ENCODE data around the gene TWSG1.
"Not testable (repeated sequence)": the region's sequence is repeated elsewhere in the genome, so short reads cannot be mapped to it uniquely, and the experiment has no call there.

TWSG1 gene

GRCh38 chr18:9441061-9441460 is 106.5 kb downstream of the TWSG1 start:
- H3K4me3 ChIP-seq (replicated peaks; ENCODE audit: insufficient read depth, low read length) = no peak overlapping the region
- DNase-seq (ENCODE audit: low read depth in 1 of 2, low spot score in 1 of 2) = no peak
- H3K27ac ChIP-seq (replicated peaks) = no peak overlapping the region
- H3K27me3 ChIP-seq (ENCODE audit: insufficient read depth, poor library complexity, severe bottlenecking) = no peaks in the 10 kb centered on the region
- no peak for TF ChIP-seq REST (IDR thresholded peaks at IDR 0.05; ENCODE audit: insufficient replicate concordance, low read depth)

GRCh38 chr18:9444549-9444948 is 110.0 kb downstream of the TWSG1 start:
- Histone ChIP-seq H3K27me3 (ENCODE audit: insufficient read depth, poor library complexity, severe bottlenecking) (no peaks in the 10 kb centered on the region), H3K4me3 (replicated peaks; ENCODE audit: insufficient read depth, low read length) (no peak overlapping the region), H3K27ac (replicated peaks) (no peak overlapping the region)
- TF ChIP-seq GABPA (IDR thresholded peaks at IDR 0.05; ENCODE audit: low read depth) (no peak), CTCF (IDR thresholded peaks at IDR 0.05; ENCODE audit: insufficient read depth, low read length) (no peak)
- DNase-seq (ENCODE audit: low read depth in 1 of 2, low spot score in 1 of 2) = no peak

GRCh38 chr18:9446839-9447238 is 112.3 kb downstream of the TWSG1 start:
- TF ChIP-seq GABPA (IDR thresholded peaks at IDR 0.05; ENCODE audit: low read depth) = no peak
- DNase-seq (ENCODE audit: low read depth in 1 of 2, low spot score in 1 of 2) = no peak
- H3K27ac ChIP-seq (replicated peaks) = no peak overlapping the region
- H3K27me3 ChIP-seq (ENCODE audit: insufficient read depth, poor library complexity, severe bottlenecking) = no peaks in the 10 kb centered on the region
- H3K4me3 ChIP-seq (replicated peaks; ENCODE audit: insufficient read depth, low read length) = no peak overlapping the region

- Histone ChIP-seq H3K4me3 (replicated peaks; ENCODE audit: insufficient read depth, low read length) (no peak overlapping the region), H3K27me3 (ENCODE audit: insufficient read depth, poor library complexity, severe bottlenecking) (no peaks in the 10 kb centered on the region), H3K27ac (replicated peaks) (no peak overlapping the region)
- TF ChIP-seq GABPA (IDR thresholded peaks at IDR 0.05; ENCODE audit: low read depth) = no peak
- TF ChIP-seq CTCF (IDR thresholded peaks at IDR 0.05; ENCODE audit: insufficient read depth, low read length) = no peak
- no peak for TF ChIP-seq SPI1 (IDR thresholded peaks at IDR 0.05; ENCODE audit: borderline replicate concordance, low read depth)
- no peak for TF ChIP-seq POLR2AphosphoS5 (IDR thresholded peaks at IDR 0.05; ENCODE audit: low read depth)
- TF ChIP-seq REST (IDR thresholded peaks at IDR 0.05; ENCODE audit: insufficient replicate concordance, low read depth) = no peak
- no peak for DNase-seq (ENCODE audit: low read depth in 1 of 2, low spot score in 1 of 2)
These were observed 112.8 kb downstream of the TWSG1 start for GRCh38 chr18:9447334-9447733.

GRCh38 chr18:9449600-9450414 is 115.2 kb downstream of the TWSG1 start:
- H3K27ac ChIP-seq (replicated peaks) = no peak overlapping the region
- H3K27me3 ChIP-seq (ENCODE audit: insufficient read depth, poor library complexity, severe bottlenecking) = no peaks in the 10 kb centered on the region
- DNase-seq (ENCODE audit: low read depth in 1 of 2, low spot score in 1 of 2) = no peak
- no peak overlapping the region for H3K4me3 ChIP-seq (replicated peaks; ENCODE audit: insufficient read depth, low read length)
- TF ChIP-seq CTCF (IDR thresholded peaks at IDR 0.05; ENCODE audit: insufficient read depth, low read length) (no peak), REST (IDR thresholded peaks at IDR 0.05; ENCODE audit: insufficient replicate concordance, low read depth) (no peak), POLR2AphosphoS5 (IDR thresholded peaks at IDR 0.05; ENCODE audit: low read depth) (no peak), GABPA (IDR thresholded peaks at IDR 0.05; ENCODE audit: low read depth) (no peak), SPI1 (IDR thresholded peaks at IDR 0.05; ENCODE audit: borderline replicate concordance, low read depth) (no peak)

- not testable (repeated sequence) for H3K27ac ChIP-seq (replicated peaks); H3K4me3 ChIP-seq (replicated peaks; ENCODE audit: insufficient read depth, low read length); H3K27me3 ChIP-seq (ENCODE audit: insufficient read depth, poor library complexity, severe bottlenecking); DNase-seq (ENCODE audit: low read depth in 1 of 2, low spot score in 1 of 2)
These were observed 116.3 kb downstream of the TWSG1 start for GRCh38 chr18:9450920-9451319.
